GM23248 (cell line): ENCODE data around the gene AKR7A2. TPM values are rescaled to one million over a fixed set of nuclear protein-coding genes. Genes with fewer than 3 reads are reported as not detected.
A peak's percentile ranks its signal among the peaks of the same experiment; 100 is the strongest.

Source experiments
- DNase-seq: peaks from one replicate; pipeline ENCODE4 v3.0.0-alpha.2; 2015
- H2AFZ ChIP-seq: fragments of 200-600 bp; sonication (generic); 2 replicates; pipeline ENCODE4 v1.6.1; 2016; ENCODE audit warnings: antibody characterized with exemption
- H3F3A ChIP-seq: fragments of 200-600 bp; sonication (generic); 2 replicates; pipeline ENCODE4 v1.6.1; 2016; ENCODE audit warnings: mild to moderate bottlenecking, antibody characterized with exemption, mixed run types; ENCODE audit not compliant: insufficient read depth
- H3K27ac ChIP-seq: fragments of 200-600 bp; sonication (generic); 2 replicates; pipeline ENCODE4 v1.5.1; 2016; ENCODE audit warnings: mild to moderate bottlenecking
- H3K27me3 ChIP-seq: fragments of 200-600 bp; sonication (generic); replicated peaks from 2 replicates; pipeline ENCODE4 v1.6.1; 2016; ENCODE audit warnings: mild to moderate bottlenecking; ENCODE audit not compliant: insufficient read depth
- H3K36me3 ChIP-seq: fragments of 200-600 bp; sonication (generic); 2 replicates; pipeline ENCODE4 v1.6.1; 2016; ENCODE audit warnings: low read depth, mild to moderate bottlenecking
- H3K4me1 ChIP-seq: fragments of 200-600 bp; sonication (generic); 2 replicates; pipeline ENCODE4 v1.6.1; 2016; ENCODE audit warnings: mild to moderate bottlenecking; ENCODE audit not compliant: insufficient read depth
- H3K4me2 ChIP-seq: fragments of 200-600 bp; sonication (generic); one replicate; pipeline ENCODE4 v1.6.1; 2016; ENCODE audit warnings: mild to moderate bottlenecking; ENCODE audit not compliant: unreplicated experiment
- H3K4me3 ChIP-seq: fragments of 200-600 bp; sonication (generic); 2 replicates; pipeline ENCODE4 v1.5.1; 2016; ENCODE audit warnings: mild to moderate bottlenecking
- H3K79me2 ChIP-seq: fragments of 200-600 bp; sonication (generic); 2 replicates; pipeline ENCODE4 v1.6.1; 2016; ENCODE audit warnings: mild to moderate bottlenecking; ENCODE audit not compliant: insufficient read depth
- H3K9ac ChIP-seq: fragments of 200-600 bp; sonication (generic); 2 replicates; pipeline ENCODE4 v1.6.1; 2016; ENCODE audit warnings: mild to moderate bottlenecking
- H3K9me2 ChIP-seq: fragments of 200-600 bp; sonication (generic); 2 replicates; pipeline ENCODE4 v1.6.1; 2016; ENCODE audit warnings: mixed run types, mild to moderate bottlenecking, moderate library complexity; ENCODE audit not compliant: insufficient read depth
- H3K9me3 ChIP-seq: fragments of 200-600 bp; sonication (generic); one replicate; pipeline ENCODE4 v1.6.1; 2017; ENCODE audit warnings: low read depth
- H4K20me1 ChIP-seq: fragments of 200-600 bp; sonication (generic); 2 replicates; pipeline ENCODE4 v1.6.0; 2016; ENCODE audit not compliant: insufficient read depth
- EZH2 ChIP-seq: fragments of 200-600 bp; sonication (generic); IDR thresholded peaks from 2 replicates; pipeline ENCODE4 v1.6.1; 2018; ENCODE audit warnings: antibody characterized with exemption, mild to moderate bottlenecking; ENCODE audit not compliant: insufficient read depth, poor library complexity, severe bottlenecking
- EZH2phosphoT487 ChIP-seq: fragments of 200-600 bp; sonication (generic); IDR thresholded peaks from 2 replicates; pipeline ENCODE4 v1.6.1; 2018; ENCODE audit warnings: antibody characterized with exemption, moderate library complexity, mild to moderate bottlenecking, low read depth; ENCODE audit not compliant: insufficient read depth
- WGBS, 2 experiments: methylation state at CpG; one replicate each; pipeline ENCODE4 v1.1.6; 2015 to 2017; ENCODE audit warnings: low lambda C conversion rate in 2 of 2, low coverage in 1 of 2; ENCODE audit errors: missing lambda C conversion rate in 2 of 2; 5-methylcytosine and 5-hydroxymethylcytosine counted together
- in situ Hi-C: fragments of 300-500 bp; cut with MboI; formaldehyde crosslinking; loops from 2 replicates; pipeline ENCODE4 v1.15.0; 2020
- polyA plus RNA-seq: library from polyadenylated mRNA; unstranded; fragments of >200 nt; fragmentation: Nextera tagmentation; extraction: Ambion mirVana; gene quantifications from 2 replicates; pipeline ENCODE4 v1.2.1, GENCODE V29; 2016
- total RNA-seq: library from RNA; depleted of rRNA; stranded (reverse); fragments of >200 nt; shearing (Covaris generic); gene quantifications from 2 replicates; pipeline ENCODE4 v1.2.3, GENCODE V29; 2014

Gene AKR7A2
- total and polyA plus RNA-seq, 2 experiments from 2014 or later = 93.1 to 97.1 TPM

DNA sequence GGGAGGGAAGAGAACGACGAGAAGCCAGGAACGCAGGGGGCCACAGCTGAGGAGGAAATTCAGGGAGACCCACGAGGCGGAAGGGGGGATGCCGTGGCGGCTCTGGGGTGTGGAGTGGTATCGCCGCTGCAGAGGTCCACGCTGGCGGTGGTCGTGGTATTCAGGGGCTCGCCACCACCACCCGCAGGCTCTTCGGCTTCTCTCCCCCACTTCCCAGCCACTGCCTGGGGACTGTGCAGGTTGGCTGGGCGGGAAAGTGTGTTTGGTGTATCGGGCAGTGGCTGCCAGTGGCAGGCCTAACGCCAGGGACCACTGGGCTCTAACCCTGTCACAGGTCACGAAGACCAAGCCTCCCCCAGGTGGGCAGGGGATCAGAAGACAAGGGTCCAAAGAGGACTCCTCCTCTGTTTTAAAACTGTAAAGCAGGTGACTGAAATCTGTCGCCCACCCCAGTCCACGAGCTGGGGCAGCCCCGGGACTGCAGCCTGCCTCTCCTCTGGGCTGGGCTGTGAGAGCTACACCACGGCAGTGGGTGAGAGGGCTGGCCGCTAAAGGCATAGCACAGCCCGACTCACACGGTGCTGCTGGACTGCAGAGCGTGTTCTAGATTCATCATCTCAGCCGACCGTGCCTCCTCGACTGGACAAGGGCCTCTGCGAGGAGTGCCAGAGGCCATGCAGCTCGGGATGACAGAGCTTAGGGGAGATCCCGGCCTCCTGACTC, 31.1 kb upstream of the AKR7A2 start:
- no peak overlapping the region for H2AFZ ChIP-seq
- H3F3A ChIP-seq = no peaks in the 10 kb centered on the region
- H3K27me3 ChIP-seq = no peaks in the 10 kb centered on the region
- H4K20me1 ChIP-seq = no peaks in the 10 kb centered on the region
- no peaks in the 10 kb centered on the region for H3K9me3 ChIP-seq
- in situ Hi-C loops = no loop called here
- no peak overlapping the region for H3K9ac ChIP-seq
- no peak for TF ChIP-seq EZH2phosphoT487
- no peak for TF ChIP-seq EZH2
- WGBS, 2 experiments = 76 to 78% methylated on average over 29 to 33 of the region's 33 CpGs
- H3K79me2 ChIP-seq = peaks cover 16% of the 10 kb centered on the region
- no peak for DNase-seq
- H3K27ac ChIP-seq = no peak overlapping the region
- H3K4me2 ChIP-seq = no peak overlapping the region
- H3K4me3 ChIP-seq = no peak overlapping the region
- peaks cover 11% of the 10 kb centered on the region; the same call in 1 of the 2 replicates for H3K36me3 ChIP-seq
- no peaks in the 10 kb centered on the region for H3K9me2 ChIP-seq
- H3K4me1 ChIP-seq = no peaks in the 10 kb centered on the region

DNA sequence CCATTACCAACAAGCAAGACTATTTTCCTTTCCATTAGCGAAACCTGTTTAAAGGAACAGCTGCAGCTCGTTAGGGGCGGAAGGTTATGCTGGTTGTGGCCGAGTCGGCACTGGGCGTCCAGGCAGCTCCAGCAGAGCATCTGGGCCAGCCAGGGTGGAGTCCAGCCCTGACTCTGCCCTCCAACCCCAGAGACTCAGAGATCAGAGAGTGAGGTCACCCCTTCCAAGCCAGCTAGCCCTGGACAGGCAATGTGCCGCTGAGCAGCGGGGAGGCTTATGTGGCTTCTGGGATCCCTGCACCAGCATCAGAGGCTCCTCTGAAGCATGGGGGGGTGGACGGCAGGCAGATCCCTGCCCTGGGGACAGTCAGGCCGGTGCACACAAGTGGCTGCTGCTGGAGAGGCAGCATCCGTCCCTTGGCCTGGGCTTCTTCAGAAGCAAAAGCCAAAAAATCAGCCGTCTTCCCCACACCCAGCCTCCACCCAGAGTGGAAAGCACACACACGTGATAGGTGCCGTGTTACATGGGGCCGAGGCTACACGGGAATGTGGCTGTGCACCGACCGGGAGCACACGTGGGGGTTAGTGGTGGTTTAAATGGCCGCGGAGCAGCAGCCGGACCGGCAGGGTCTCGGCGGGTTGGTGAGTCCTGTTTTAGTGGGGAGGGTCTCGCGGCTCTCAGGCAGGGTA, 30.3 kb upstream of the AKR7A2 start:
- H3K4me3 ChIP-seq = no peak overlapping the region
- H3K9me2 ChIP-seq = no peaks in the 10 kb centered on the region
- H3K4me2 ChIP-seq = no peak overlapping the region
- H3K27me3 ChIP-seq = no peaks in the 10 kb centered on the region
- no peak overlapping the region for H3K9ac ChIP-seq
- H3K4me1 ChIP-seq = no peaks in the 10 kb centered on the region
- peaks cover 7% of the 10 kb centered on the region; the same call in 1 of the 2 replicates for H3K79me2 ChIP-seq
- H3F3A ChIP-seq = peaks cover 2% of the 10 kb centered on the region; the same call in 1 of the 2 replicates
- TF ChIP-seq EZH2 (no peak), EZH2phosphoT487 (no peak)
- no peak for DNase-seq
- no peaks in the 10 kb centered on the region for H3K9me3 ChIP-seq
- H3K36me3 ChIP-seq = peaks cover 12% of the 10 kb centered on the region; the same call in 1 of the 2 replicates
- no peak overlapping the region for H3K27ac ChIP-seq
- WGBS, 2 experiments = 56 to 57% methylated on average over 25 to 27 of the region's 27 CpGs
- H4K20me1 ChIP-seq = no peaks in the 10 kb centered on the region
- in situ Hi-C loops = no loop called here
- H2AFZ ChIP-seq = no peak overlapping the region

DNA sequence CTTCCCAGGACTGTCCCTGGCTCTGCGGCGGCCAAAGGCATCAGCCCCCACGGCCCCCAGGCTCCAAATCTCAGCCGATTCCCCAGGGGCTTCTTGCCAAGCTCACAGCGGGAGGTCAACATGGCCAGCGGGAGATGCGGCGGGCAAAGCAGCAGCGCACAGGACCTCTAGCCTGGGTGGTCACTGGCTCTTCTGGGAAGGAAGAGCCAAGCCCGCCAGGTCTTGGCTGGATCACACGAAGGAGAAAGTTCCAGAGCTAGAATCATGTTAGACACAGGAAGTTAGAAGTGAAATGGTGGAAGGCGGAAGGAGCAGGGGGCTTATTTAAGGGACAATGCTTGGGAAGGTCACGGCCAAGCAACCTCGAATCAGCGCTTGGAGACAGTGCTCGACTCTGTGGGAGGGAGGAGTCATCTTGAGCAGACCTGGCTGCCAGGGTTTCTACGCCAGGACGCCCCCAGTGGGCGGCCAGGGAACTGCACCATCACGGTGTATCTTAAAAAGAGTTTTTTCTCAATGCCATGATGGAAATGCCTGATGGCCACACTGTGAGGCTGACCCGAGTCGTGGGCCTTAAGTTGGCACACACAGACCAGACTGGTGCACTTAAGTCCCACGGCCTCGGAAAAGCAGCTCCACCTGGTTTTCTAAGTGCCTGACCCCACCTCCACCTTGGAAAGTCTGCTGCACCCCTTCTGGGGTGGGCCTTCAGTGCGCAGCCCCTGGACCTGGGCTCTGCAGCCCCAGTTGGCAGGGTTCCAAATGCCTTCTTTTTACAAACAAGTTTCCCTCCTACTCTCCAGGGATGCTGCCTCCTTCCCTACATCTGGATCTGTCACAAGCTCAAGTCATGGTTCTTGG, 29.5 kb upstream of the AKR7A2 start:
- Histone ChIP-seq H3K9me3 (no peaks in the 10 kb centered on the region), H3K27me3 (no peaks in the 10 kb centered on the region), H3K9me2 (no peaks in the 10 kb centered on the region), H2AFZ (no peak overlapping the region), H3K27ac (no peak overlapping the region), H3K36me3 (peaks cover 12% of the 10 kb centered on the region; the same call in 1 of the 2 replicates), H4K20me1 (no peaks in the 10 kb centered on the region), H3F3A (peaks cover 7% of the 10 kb centered on the region; the same call in 1 of the 2 replicates), H3K4me3 (no peak overlapping the region), H3K79me2 (0 out of 2 replicates have a peak, but pooled peaks cover 1% of the 10 kb centered on the region), H3K4me2 (no peak overlapping the region), H3K4me1 (no peaks in the 10 kb centered on the region), H3K9ac (no peak overlapping the region)
- 66 to 67% methylated on average over 25 of the region's 25 CpGs for WGBS, 2 experiments
- DNase-seq = peak; percentile 84
- in situ Hi-C loops = no loop called here
- TF ChIP-seq EZH2phosphoT487 (no peak), EZH2 (no peak)

GRCh38 chr1:19340387-19340937, 28.5 kb upstream of the AKR7A2 start:
- peaks cover 7% of the 10 kb centered on the region; the same call in 1 of the 2 replicates for H3F3A ChIP-seq
- no peaks in the 10 kb centered on the region for H3K9me2 ChIP-seq
- H3K4me2 ChIP-seq = no peak overlapping the region
- in situ Hi-C loops = no loop called here
- WGBS, 2 experiments = 93% methylated on average over 14 of the region's 14 CpGs
- H3K9me3 ChIP-seq = no peaks in the 10 kb centered on the region
- no peak overlapping the region for H3K27ac ChIP-seq
- DNase-seq = no peak
- no peaks in the 10 kb centered on the region for H3K27me3 ChIP-seq
- H3K4me3 ChIP-seq = no peak overlapping the region
- no peak overlapping the region for H3K9ac ChIP-seq
- TF ChIP-seq EZH2 = no peak
- TF ChIP-seq EZH2phosphoT487 = no peak
- H3K4me1 ChIP-seq = no peaks in the 10 kb centered on the region
- no peaks in the 10 kb centered on the region for H3K79me2 ChIP-seq
- peaks cover 12% of the 10 kb centered on the region; the same call in 1 of the 2 replicates for H3K36me3 ChIP-seq
- no peak overlapping the region for H2AFZ ChIP-seq
- no peaks in the 10 kb centered on the region for H4K20me1 ChIP-seq
